GM11168 (cell line): ENCODE results near the gene RNF112.

Experiments
- in situ Hi-C: fragments of 300-500 bp; cut with MboI; formaldehyde crosslinking; loops from one replicate; pipeline ENCODE4 v1.12.0; 2022; ENCODE audit warnings: low sequenced_read_pairs; ENCODE audit not compliant: unreplicated experiment

RNF112 gene

DNA sequence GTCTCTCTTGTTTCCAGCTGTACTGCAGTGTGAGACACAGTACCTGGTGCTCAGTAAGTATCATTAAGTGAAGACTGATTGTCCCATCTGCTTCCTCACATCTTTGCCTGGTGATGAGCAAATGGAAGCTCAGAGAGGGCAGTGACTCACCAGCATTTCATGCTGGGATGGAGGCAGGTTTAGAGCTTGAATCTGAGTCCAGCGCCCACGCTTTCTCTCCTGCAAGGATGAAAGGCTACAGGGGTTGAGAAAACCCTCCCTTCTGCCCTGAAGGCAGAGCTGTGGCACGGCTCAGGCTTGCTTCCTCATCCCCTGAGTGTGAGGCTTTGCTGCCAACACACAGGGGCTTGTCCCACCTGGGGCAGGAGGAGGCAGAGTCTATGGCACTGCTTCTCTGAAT, 1.5 kb upstream of the RNF112 start:
- in situ Hi-C loops = no loop called here

DNA sequence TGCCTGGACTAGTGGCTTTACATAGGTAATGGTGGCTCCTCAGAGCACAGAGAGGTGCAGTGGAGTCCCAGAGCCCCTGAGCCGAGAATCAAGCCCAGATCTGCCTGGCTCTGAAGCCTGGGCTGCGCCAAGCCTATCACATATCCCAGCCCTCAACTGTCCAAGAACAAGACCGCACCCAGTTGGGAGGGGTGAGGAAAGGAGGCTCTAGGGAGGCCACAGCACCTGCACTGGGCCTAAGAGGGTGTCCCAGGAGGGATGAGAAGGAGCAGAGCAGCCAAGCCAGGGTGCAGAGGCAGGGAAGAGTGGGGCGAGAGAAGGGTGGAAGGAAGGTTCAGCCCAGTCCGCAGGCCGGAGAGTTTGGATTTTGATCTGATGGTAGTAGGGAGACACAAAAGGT, 941 bp upstream of the RNF112 start:
- in situ Hi-C loops = no loop called here

GRCh38 chr17:19411631-19412030, 599 bp downstream of the RNF112 start:
- in situ Hi-C loops = no loop called here

DNA sequence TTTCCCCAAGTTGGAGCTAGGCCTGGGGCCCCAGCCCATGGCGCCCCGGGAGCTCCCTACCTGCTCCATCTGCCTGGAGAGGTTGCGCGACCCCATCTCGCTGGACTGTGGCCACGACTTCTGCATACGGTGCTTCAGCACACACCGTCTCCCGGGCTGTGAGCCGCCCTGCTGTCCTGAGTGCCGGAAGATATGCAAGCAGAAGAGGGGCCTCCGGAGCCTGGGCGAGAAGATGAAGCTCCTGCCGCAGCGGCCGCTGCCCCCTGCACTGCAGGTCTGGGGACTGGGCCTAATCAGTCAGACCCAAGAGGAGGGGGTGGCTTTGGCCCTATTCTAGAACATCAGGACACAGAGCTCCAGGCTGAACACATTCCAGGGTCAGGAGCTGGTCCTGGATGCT, 1.5 kb downstream of the RNF112 start:
- in situ Hi-C loops = no loop called here

- in situ Hi-C loops = no loop called here
Observed at GRCh38 chr17:19412984-19413383, 2.0 kb downstream of the RNF112 start.

- in situ Hi-C loops = no loop called here
Observed at GRCh38 chr17:19413761-19414160, 2.7 kb downstream of the RNF112 start.

DNA sequence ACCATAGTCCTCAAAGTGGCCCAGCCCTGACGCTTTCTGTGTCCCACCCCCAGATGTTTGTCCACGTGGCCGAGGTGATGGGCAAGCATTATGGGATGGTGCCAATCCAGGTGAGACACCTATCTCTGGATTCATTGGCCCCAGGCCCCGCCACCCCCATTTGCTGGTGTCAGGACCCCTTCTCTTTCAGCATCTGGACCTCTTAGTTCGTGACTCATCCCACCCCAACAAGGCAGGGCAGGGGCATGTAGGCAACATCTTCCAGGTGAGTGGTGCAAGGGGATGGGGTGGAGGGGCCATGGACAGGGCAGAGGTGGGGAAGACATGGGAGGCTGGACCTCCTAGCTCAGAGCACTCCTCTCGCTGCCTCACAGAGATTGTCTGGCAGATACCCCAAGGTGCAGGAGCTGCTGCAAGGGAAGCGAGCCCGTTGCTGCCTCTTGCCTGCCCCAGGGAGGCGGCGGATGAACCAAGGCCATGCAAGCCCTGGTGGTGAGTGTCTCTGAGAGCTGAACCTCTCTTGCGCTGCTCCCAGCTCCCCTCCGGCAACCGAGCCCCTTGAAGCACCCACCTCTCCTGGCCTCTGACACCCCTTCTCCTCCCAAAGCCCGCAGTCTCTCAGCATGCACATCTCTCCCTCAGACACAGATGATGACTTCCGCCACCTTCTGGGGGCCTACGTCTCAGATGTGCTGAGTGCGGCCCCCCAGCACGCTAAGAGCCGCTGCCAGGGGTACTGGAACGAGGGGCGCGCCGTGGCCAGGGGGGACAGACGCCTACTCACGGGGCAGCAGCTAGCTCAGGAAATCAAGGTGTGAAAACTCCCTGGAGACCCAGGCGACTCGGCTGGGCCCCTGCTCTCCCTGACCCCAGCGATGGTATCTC, 3.6 kb downstream of the RNF112 start:
- in situ Hi-C loops = no loop called here

DNA sequence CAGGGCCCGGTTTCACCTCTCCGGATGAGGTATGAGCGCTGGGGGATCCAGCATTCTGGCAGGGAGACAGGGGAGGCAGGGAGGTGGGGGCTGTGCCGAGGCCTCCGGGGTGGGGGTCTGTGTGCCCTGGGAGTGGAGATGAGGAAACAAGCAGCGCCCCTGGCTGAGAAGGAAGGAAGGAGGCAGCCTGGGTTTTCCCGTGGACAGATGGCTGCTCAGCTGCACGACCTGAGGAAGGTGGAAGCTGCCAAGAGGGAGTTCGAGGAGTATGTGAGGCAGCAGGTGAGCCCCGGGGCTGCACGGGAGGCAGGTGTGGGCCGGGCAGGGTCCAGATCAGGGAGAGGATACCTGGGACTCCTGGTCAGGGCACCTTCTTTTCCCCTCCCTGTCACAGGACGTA, 4.3 kb downstream of the RNF112 start:
- in situ Hi-C loops = no loop called here

DNA sequence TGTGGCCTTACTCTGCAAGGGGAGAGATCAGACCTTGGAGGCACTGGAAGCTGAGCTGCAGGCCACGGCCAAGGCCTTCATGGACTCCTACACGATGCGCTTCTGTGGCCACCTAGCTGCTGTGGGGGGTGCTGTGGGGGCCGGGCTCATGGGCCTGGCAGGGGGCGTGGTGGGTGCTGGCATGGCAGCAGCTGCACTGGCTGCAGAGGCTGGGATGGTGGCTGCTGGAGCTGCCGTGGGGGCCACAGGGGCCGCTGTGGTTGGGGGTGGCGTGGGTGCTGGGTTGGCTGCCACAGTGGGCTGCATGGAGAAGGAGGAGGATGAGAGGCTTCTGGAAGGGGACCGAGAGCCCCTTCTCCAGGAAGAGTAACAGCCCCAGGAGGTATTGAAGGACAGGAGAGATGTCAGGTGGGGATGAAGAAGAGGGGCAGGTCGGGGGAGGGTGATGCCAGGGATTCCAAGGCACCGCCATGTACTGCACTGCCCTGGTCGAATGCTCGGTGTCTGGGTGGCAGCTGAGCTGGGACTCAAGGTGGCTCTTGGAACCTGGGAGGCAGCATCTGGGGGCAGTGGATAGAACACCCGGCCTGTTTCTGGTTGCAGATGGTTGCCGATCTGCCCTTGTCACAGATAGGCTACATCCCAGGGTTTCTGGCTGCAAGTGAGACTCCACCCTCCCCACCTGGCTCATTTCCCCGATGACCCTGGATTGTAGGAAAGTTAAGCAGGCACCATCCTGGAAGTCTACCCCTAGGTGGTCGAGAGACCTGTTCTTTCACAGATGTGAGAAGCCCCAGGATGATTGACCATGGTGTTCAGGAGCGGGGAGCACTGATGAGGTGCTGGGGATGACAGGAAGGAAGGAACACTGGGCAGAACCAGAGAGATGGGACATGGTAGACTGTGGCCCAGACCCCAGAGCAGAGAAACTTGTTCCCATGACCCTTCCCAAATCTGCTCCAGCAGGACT, 5.1 kb downstream of the RNF112 start:
- in situ Hi-C loops = no loop called here

GRCh38 chr17:19417611-19418010, 6.6 kb downstream of the RNF112 start:
- in situ Hi-C loops = no loop called here

DNA sequence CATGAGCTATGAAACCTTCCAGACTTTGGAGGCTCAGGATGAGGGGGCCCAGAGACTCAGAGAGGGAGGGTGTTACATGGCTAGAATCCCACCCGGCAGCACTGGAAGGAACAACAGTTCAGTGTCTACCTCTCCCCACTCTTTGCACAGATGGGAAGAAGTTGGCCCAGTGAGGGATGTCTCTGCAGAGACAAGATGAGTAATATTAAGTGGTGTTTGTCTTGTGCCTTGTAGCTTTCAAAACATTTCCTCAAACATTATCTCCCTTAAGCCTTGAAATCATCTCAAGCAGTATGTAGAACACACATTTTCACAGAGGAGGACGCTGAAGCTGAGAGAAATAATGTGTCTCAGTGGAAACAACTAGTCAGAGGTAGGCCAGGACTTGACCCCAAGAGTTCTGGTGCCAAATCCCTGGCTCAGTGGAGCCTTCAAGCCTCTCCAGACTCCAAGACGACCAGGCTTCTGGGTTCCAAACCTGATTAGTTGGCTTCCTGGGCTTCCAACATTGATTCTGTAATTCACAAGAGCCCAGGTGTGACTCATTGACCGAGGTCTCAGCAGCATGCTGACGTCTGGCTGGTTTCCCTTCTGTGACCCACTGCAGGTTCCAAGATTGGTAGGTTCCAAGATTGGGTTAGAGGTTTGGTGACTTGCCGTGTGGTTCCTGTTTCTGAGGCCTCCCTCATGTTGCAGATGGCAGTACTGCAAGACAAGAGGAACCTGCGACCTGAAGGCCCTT, 7.4 kb downstream of the RNF112 start:
- in situ Hi-C loops = no loop called here

GRCh38 chr17:19421219-19421618, 10.2 kb downstream of the RNF112 start:
- in situ Hi-C loops = no loop called here

DNA sequence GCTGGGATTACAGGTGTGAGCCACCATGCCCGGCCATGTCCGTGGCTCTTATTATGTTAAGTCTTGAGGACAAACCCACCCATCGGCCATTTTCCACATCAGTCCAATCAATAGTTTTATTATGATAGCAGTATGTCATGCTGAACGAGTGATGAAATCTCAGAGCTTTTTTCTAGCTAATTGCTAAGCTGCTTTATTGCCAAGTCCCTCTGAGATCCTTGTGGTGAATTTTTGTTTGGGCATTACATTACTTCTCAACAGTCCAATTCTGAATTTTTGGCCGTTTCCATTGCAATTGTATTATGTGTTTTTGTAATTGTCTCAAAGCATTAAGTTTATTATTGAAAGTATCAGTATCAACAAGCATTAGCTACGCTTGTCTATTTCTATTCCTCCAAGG, 10.9 kb downstream of the RNF112 start:
- in situ Hi-C loops = no loop called here

DNA sequence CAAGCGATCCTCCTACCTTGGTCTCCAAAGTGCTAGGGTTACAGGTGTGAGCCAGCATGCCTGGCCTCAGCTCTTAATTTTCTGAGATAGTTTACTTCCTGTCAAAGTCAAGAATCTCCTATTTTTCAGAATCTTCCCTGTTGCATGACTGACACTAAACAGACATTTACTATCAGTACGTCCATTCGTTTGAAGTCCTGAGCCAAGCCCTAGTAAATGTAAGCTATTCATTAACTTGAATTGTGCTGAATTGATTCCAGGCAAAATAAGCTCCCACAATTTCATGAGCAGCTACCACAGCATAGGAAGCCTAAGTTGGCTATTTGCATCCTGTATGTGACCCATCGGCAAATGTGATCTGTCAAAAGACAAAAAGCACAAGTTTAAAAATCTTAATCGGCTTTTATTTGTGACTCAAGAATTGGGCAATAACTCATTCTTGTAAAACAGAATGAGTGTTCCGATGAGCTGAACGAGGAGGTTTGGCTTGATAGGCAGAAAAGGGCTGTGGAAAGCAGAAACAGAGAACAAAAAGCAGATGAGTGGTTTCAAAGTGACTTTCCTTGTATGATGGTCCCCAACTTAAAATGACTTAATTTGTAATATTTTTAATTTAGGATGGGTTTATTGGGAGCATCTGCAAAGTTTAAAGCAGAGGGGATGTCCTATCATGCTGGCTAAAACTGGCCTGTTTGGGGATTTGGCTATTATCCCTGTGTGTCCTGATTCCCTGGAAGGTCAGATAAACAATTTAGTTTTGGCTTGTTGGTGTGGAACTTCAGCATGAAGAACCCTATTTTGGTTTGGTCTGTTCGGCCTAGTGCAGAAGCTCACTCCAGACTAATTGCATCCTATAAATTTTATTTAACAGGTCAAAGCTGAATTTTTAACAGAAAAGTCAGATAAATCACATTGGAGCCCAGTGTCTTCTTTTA, 14.2 kb downstream of the RNF112 start:
- in situ Hi-C loops = no loop called here

DNA sequence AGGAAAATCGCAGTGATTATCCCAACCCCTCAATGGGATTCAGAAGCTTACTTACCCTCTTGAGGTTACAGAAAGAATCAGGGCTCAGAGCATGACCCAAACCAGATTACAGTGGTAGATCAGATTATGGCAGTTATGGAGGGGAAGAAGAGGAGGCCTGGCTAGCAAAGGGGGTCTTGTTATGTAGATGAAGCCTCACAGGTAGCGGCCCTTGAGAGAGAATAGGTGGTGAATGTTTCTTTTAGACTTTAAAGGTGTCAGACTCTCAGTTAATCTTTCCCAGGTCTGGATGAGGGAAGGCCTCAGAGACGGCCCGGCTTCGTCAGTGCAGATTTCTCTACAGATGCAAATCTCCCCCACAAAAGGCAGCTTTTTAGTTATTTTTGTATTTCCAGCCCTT, 15.6 kb downstream of the RNF112 start:
- in situ Hi-C loops = no loop called here

- in situ Hi-C loops = no loop called here
Observed at GRCh38 chr17:19431691-19432090, 20.7 kb downstream of the RNF112 start.

- in situ Hi-C loops = no loop called here
Observed at GRCh38 chr17:19433255-19433654, 22.2 kb downstream of the RNF112 start.

DNA sequence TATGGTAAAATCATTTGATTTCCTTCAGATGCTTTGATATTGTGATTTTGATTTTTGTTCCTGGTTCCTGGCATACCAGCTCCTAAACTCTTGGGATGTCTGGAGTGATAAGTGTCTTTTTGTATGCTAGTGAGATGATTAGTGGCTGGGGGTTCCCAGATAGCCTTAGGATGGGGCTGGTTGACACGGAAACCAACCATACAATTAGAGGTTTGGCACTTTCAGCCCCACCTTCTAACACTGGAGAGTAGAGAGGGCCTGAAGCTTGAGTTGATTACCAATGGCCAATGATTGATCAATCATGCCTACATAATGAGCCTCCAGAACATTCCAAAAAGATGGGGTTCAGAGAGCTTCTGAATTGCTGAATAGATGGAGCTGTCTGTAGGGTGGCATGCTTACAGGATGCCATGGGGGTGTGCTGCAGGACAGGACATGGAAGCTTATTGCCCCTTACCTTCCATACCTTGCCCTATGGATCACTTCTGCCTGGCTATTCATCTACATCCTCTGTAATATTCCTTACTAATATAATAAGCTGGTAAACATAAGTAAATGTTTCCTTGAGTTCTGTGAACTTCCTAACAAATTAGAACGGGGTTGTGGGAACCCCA, 22.8 kb downstream of the RNF112 start:
- in situ Hi-C loops = no loop called here

- in situ Hi-C loops = no loop called here
Observed at GRCh38 chr17:19440421-19440820, 29.4 kb downstream of the RNF112 start.
